MM.1S (cell line): ENCODE measurements around the gene TCEANC.

ENCODE experiments used
- EZH2 ChIP-seq: fragments of 300-600 bp; sonication (generic); optimal IDR thresholded peaks from 2 replicates; pipeline ENCODE3; 2017; ENCODE audit warnings: low read depth, mild to moderate bottlenecking, antibody characterized with exemption, low read length, mixed read lengths
- EZH2phosphoT487 ChIP-seq: fragments of 300-600 bp; sonication (generic); IDR thresholded peaks from 2 replicates; pipeline ENCODE4 v1.6.1; 2018; ENCODE audit warnings: antibody characterized with exemption, low read length
- TF ChIP-seq, protein P1 (sequence below): fragments of 300-600 bp; sonication (generic); IDR thresholded peaks from 2 replicates; pipeline ENCODE4 v1.5.1; 2016; ENCODE audit warnings: antibody characterized with exemption, low read length, mixed read lengths

DNA sequence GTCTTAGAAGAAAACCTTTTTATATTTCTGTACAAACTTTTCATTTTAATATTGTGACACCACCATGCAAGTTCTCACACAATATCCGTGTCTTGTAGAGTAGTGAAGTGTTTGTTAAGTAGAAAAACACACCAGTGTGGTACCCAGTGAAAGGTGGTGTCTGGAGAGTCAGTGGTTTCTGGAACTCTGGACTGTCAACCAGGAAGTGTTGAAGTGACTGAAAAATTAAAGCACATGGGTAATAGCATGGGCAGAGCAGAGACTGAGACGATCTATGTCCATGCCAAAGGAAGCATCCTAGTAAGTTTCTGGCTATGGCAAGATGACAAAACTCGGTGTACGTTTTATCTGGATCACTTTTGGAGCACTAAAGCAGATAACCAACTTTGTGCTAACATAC lies 58.2 kb downstream of the TCEANC start:
- TF ChIP-seq, protein P1, sequence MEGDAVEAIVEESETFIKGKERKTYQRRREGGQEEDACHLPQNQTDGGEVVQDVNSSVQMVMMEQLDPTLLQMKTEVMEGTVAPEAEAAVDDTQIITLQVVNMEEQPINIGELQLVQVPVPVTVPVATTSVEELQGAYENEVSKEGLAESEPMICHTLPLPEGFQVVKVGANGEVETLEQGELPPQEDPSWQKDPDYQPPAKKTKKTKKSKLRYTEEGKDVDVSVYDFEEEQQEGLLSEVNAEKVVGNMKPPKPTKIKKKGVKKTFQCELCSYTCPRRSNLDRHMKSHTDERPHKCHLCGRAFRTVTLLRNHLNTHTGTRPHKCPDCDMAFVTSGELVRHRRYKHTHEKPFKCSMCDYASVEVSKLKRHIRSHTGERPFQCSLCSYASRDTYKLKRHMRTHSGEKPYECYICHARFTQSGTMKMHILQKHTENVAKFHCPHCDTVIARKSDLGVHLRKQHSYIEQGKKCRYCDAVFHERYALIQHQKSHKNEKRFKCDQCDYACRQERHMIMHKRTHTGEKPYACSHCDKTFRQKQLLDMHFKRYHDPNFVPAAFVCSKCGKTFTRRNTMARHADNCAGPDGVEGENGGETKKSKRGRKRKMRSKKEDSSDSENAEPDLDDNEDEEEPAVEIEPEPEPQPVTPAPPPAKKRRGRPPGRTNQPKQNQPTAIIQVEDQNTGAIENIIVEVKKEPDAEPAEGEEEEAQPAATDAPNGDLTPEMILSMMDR = no peak
- no peak for TF ChIP-seq EZH2
- no peak for TF ChIP-seq EZH2phosphoT487
